22Rv1 (cell line): ENCODE results near the gene SH3BP2.

Experiments
- H3K27ac ChIP-seq: fragments of 450-650 bp; 2 replicates; pipeline ENCODE4 v1.5.1; 2017
- ZFX ChIP-seq: fragments of 450-650 bp; IDR thresholded peaks from 2 replicates; pipeline ENCODE4 v1.6.1; 2017; ENCODE audit warnings: antibody characterized with exemption, borderline replicate concordance
- TF ChIP-seq, protein P1 (sequence below): fragments of 450-650 bp; IDR thresholded peaks from 2 replicates; pipeline ENCODE4 v1.5.1; 2017; ENCODE audit warnings: mild to moderate bottlenecking

The SH3BP2 gene

DNA sequence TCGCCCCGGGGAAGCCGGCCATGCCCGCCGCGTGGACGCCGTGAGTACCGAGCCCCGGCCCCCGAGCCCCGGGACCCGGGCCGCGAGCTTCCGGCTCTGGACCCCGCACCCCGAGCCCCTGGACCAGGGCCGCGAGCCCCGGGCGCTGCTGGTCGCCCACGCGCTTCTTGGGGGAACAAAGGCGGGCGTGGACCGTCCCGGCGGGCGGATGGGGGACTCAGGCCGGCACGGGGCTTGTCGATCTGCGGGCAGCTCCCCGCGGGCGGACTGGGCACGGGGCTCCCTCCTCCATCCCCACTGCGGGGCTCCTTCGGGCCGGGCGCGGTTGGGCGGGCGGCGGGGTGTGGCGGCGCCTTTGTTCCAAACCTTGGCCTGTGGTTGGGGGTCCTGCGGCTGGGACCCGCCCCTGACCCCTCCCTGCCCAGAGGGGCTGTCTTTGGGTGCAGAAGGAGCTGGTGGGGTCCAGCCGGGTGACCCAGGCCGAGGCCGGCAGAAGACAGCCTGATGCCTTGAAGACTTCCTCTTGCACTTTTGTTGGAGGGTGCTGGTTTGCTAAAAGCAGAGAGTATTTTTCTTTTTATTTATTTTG lies 25.6 kb downstream of the SH3BP2 start:
- peak overlapping the region; percentile 84 for H3K27ac ChIP-seq
- TF ChIP-seq, protein P1, sequence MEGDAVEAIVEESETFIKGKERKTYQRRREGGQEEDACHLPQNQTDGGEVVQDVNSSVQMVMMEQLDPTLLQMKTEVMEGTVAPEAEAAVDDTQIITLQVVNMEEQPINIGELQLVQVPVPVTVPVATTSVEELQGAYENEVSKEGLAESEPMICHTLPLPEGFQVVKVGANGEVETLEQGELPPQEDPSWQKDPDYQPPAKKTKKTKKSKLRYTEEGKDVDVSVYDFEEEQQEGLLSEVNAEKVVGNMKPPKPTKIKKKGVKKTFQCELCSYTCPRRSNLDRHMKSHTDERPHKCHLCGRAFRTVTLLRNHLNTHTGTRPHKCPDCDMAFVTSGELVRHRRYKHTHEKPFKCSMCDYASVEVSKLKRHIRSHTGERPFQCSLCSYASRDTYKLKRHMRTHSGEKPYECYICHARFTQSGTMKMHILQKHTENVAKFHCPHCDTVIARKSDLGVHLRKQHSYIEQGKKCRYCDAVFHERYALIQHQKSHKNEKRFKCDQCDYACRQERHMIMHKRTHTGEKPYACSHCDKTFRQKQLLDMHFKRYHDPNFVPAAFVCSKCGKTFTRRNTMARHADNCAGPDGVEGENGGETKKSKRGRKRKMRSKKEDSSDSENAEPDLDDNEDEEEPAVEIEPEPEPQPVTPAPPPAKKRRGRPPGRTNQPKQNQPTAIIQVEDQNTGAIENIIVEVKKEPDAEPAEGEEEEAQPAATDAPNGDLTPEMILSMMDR = no peak
- no peak for TF ChIP-seq ZFX

DNA sequence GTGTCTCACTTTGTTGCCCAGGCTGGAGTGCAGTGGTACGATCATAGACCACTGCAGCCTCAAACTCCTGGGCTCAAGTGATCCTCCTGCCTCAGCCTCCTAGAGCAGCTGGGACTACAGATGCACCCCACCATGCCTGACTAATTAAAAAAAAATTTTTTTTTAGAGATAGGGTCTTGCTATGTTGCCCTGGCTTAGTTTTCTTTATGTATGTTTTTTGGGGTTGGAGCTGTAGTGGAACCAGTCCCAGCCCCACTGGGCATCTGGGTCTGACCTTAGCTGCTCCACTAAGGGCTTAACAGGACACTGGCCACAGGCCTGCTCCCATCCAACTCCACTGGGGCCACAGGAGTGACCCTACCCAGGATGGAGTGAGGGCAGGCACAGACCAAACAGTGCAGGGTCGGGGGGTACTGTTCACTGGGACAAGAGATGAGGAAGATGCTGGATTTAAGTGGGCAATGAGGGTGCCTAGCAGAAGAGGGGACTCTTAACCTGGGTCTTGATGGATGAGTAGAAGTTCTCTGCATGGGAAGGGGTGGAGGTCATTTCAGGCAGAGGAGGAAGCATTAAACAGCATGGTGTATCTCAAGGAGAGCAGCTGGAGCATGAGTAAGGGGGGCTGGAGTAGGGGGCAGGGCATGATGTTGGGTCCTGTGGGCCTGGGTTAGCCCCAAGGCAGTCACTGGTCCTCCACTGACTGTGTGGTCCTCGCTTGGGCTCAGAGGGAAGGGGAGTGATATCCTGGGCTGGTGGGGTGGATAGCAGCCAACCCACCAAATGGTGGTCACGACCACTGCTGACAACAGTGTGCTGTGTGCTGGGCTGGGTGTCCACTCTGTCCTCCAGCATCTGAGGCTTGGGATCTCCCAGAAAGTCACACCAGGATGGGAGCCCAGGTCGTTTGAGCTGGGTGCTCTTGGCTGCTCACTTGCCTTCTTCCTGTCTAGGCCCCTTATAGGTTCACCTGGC lies 26.6 kb downstream of the SH3BP2 start:
- H3K27ac ChIP-seq = peak overlapping the region; percentile 84
- no peak for TF ChIP-seq ZFX
- TF ChIP-seq, protein P1 = no peak

DNA sequence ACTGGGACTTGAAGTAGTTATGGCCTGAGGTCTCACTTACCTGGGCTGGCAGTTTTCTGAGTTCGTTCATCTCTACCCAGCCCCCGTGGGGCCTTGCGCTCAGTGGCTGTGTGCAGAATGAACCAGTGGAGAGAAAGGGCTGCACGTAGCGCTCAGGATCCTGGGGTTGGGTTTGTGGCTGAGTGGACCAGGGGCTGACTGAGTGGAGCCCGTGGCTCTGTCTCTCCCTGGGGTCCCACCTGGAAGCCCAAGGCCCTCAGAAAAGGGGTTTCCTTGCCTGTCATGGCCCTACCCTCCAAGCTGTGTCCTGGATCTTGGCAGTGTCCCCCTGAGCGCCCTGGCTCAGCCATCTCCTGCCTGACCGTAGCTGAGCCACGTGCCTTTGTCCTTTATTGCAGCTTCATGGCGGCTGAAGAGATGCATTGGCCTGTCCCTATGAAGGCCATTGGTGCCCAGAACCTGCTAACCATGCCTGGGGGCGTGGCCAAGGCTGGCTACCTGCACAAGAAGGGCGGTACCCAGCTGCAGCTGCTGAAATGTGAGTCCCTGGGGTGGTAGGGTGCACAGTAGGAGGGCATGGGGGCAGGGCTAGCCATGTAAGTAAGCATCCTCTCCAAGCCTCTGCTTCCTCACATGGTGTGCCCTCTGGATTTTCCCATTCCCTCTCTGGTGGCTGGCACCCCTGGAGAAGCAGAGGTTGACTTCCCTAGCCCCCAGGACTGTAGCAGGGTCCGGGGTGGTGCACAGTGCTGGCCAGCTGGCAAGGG lies 27.5 kb downstream of the SH3BP2 start:
- H3K27ac ChIP-seq = peak overlapping the region; percentile 84
- TF ChIP-seq, protein P1 = no peak
- no peak for TF ChIP-seq ZFX

DNA sequence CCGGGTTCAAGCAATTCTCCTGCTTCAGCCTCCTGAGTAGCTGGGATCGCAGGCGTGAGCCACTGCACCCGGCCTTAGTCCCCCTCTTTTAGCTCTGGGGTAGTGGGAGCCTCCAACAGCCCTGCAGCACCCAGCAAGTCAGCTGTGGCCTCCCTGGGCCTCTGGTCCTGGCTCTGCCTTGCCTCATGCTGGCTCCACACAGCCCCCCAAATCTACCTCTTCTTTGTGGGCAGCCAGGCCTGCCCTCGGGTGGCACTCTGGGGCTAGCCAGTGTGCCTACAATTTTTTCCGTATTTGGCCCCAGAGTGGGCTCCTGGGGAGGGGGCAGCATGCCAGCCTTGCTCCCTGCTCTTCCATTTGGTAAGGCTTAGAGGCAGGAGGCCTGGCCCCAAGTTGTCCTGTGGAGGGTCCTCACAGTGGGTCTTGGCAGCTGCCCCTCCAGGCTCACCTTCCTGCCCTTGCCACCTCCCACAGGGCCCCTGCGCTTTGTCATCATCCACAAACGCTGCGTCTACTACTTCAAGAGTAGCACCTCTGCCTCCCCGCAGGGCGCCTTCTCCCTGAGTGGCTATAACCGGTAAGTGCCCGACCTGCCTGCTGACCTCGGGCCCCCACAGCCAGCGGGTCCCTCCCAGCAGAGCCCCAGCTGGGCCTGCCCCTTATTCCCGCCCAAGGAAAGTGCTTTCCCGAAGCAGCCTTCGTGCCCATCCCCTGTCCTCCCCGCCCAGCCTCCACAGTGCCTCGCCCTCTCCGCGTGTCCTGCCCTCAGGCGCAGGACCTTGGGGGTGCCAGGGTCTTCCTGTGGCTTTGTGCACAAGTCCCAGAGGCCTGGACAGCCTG lies 29.8 kb downstream of the SH3BP2 start:
- H3K27ac ChIP-seq = no peak overlapping the region
- TF ChIP-seq, protein P1 = no peak
- TF ChIP-seq ZFX = no peak

DNA sequence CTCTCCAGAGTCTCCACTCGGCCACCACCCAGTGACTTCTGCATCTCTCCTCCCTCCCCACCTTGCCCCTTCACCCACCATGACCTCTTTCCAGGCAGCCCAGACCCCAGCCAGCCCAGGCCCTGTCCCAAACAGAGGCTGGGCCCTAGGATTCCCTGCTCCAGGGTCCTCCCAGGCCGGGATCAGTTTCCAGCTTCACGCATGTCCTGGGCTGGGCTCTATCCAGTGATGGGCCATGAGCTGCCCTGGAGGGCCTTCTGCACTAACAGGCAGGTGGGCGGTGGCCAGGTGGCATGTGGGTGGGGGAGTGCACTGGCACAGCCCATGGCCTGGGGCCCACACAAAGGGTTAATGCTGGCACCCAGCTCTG lies 30.4 kb downstream of the SH3BP2 start:
- no peak overlapping the region for H3K27ac ChIP-seq
- TF ChIP-seq, protein P1 = no peak
- TF ChIP-seq ZFX = no peak

DNA sequence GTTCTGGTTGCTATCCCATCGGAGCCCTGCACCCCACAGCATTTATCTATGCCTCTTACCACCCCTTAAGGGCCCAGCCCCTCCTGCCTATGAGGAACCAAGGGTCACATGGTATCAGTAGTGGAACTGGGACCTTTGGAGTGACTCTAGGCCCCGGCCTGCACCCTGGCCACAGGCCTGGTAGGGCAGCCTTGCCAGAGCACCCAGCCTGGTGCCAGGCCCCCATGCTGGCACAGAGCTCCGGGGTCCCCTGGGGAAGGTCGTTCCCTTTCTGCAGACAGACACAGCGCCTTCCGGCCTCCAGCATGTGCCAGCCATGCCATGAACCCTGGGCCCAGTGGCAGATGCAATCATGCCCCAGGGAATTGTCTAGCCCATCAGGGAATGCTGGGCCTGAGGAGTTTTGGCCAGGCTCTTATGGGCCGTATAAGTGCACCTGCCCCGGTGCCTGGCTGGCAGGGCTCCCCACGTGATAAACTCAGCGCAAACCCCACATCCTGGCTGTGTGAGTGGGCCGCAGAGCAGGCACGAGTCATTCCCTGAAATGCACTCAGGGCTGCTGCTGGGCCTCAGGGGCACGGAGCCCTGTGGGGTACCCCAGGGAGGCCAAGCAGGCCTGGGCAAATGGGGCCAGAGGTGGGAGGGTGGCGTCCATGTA lies 30.9 kb downstream of the SH3BP2 start:
- H3K27ac ChIP-seq = no peak overlapping the region

More for the DNA sequence above, 30.9 kb downstream of the SH3BP2 start:
- TF ChIP-seq, protein P1 = no peak
